ENCODE results near the gene MATK. TPM values are rescaled to one million over a fixed set of nuclear protein-coding genes. Genes with fewer than 3 reads are reported as not detected.

Gene MATK, protein sequence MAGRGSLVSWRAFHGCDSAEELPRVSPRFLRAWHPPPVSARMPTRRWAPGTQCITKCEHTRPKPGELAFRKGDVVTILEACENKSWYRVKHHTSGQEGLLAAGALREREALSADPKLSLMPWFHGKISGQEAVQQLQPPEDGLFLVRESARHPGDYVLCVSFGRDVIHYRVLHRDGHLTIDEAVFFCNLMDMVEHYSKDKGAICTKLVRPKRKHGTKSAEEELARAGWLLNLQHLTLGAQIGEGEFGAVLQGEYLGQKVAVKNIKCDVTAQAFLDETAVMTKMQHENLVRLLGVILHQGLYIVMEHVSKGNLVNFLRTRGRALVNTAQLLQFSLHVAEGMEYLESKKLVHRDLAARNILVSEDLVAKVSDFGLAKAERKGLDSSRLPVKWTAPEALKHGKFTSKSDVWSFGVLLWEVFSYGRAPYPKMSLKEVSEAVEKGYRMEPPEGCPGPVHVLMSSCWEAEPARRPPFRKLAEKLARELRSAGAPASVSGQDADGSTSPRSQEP
- total RNA-seq = 10 to 100 TPM in 1 of 2 donors, 1 to 10 TPM in 1; 7.4 to 27.8 TPM

GRCh38 chr19:3785938-3786824, at the start of gene MATK:
TSS of gene MATK (minus strand) at chr19:3786381. CDS start at chr19:3785135, 1,246 bp downstream.
- H3K27ac Mint-ChIP-seq = no peak within 1 kb of the TSS
- H3K36me3 Mint-ChIP-seq = peaks cover 15 to 24% of the 10 kb centered on the region in 2 donors
- DNase-seq (ENCODE audit: low spot score in 2 of 2) (peak in 1 of 2 donors; percentile 31), ATAC-seq (peak; percentile 61 to 66)
- H3K9me3 Mint-ChIP-seq = peaks cover 5 to 19% of the 10 kb centered on the region in 2 donors

- ATAC-seq (no peak), DNase-seq (ENCODE audit: low spot score in 2 of 2) (no peak)
- no peak overlapping the region for H3K27ac Mint-ChIP-seq
- peaks cover 0 to 4% of the 10 kb centered on the region in 2 donors for H3K9me3 Mint-ChIP-seq
- H3K36me3 Mint-ChIP-seq = peaks cover 0 to 4% of the 10 kb centered on the region in 2 donors
Measured at GRCh38 chr19:3835055-3835435, 48.9 kb upstream of the MATK start.

- ATAC-seq (no peak), DNase-seq (ENCODE audit: low spot score in 2 of 2) (no peak)
- H3K36me3 Mint-ChIP-seq = peaks cover 0 to 4% of the 10 kb centered on the region in 2 donors
- no peak overlapping the region for H3K27ac Mint-ChIP-seq
- peaks cover 0 to 4% of the 10 kb centered on the region in 2 donors for H3K9me3 Mint-ChIP-seq
Measured at GRCh38 chr19:3834349-3835054, 48.3 kb upstream of the MATK start.

DNA sequence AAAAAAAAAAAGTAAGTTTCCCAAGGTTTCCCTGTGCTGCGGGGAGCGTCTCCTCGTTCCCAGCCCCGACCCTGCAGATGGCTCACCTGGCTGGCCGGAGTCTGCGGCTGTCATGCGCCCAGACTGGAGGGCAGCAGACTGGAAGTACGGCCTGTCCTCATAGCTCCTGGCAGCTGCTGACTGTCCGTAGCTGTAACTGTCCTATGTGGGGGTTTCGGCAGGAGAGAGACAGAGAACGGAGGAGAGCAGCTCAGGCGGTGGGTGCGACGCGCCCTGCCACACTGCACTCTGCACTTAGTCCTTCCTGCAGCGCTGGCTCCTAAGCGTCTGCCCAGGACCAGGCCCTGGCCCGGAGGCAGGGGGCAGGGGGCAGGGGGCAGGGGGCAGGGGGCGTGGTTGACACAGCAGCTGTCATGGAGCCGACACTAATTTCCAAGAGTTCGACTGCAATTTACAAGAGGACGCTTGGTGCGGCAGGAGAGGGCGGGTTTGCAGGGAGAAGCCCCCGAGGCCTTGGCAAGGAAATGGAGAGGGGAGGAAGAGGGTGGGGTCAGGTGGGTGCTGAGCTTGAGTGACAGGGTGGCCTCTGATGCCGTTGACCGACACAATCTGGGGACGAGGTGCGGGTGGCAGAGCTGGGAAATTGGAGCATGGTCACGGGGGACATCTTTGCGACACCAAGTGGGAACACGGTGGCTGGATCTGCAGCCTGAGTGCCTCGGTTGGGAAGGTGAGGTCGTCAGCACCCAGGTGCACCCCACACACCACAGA, 47.6 kb upstream of the MATK start:
- H3K36me3 Mint-ChIP-seq = peaks cover 0 to 4% of the 10 kb centered on the region in 2 donors
- no peak for ATAC-seq
- H3K9me3 Mint-ChIP-seq = peaks cover 0 to 4% of the 10 kb centered on the region in 2 donors
- H3K27ac Mint-ChIP-seq = no peak overlapping the region
- no peak for DNase-seq (ENCODE audit: low spot score in 2 of 2)

DNA sequence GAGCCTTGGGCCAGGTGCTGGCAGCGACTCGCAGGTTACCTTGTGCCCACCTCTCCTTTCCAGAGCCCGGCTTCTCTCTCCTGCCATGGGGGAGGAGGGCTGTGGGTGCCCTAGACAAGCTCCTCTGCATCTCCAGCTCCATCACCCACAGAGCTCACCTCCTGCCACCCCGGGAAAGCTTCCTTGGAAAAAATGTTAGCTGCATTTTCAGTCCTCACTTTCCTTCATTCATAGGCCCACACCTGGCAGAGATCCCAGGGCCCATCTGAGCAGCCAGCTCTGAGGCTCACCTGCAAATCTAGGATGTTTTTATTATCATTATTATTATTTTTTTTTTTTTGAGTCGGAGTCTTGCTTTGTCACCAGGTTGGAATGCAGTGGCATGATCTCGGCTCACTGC, 45.8 kb upstream of the MATK start:
- DNase-seq (ENCODE audit: low spot score in 2 of 2) = no peak
- no peak for ATAC-seq
- Mint-ChIP-seq H3K27ac (no peak overlapping the region), H3K9me3 (no peaks in the 10 kb centered on the region), H3K36me3 (no peaks in the 10 kb centered on the region)

- ATAC-seq (no peak), DNase-seq (ENCODE audit: low spot score in 2 of 2) (no peak)
- Mint-ChIP-seq H3K9me3 (no peaks in the 10 kb centered on the region), H3K36me3 (no peaks in the 10 kb centered on the region), H3K27ac (no peak overlapping the region)
Measured at GRCh38 chr19:3831601-3832000, 45.4 kb upstream of the MATK start.

DNA sequence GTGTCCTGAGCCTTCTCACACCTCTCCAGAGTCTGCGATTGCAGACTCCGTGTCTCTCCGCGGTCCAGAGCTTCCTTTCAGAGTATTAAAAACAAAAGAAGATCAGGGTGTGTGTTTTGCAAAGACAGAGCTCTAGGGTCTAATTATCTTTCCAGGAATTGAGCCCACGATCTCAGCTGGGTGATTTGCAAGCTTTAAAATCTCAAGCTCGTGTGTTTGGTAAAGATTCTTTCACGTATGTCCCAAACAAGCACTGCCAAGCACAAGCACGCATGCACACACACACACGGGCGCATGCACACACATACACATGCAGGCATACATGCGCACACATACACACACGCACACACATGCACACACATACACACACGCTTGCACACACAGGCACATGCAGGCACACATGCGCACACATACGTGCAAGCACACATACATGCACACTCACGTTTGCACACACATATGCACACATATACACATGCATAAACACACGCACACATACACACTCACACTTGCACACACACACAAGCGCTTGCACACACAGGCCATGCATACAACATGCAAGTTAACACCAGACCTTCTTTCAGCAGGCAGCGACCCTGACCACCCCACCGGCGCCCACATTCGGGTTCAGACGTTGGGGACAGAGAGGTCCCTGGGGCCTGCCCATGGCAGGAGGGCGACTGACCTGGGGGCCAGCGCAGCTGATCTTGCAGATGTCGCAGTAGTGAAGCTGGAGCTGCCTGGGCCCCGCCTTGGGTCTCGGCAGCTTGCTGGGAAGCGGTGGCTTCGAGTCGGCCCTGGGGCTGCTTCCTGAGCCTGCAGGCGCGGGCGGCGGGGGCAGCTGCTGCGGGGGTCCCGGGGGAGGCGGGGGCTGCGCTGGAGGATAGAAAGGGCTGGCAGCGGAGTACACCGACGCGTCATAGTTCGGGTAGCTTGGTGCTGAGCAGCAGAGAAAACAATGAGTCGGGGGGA, 44.7 kb upstream of the MATK start:
- no peaks in the 10 kb centered on the region for H3K9me3 Mint-ChIP-seq
- ATAC-seq = no peak

GRCh38 chr19:3827306-3827705, 41.1 kb upstream of the MATK start:
- no peak overlapping the region for H3K27ac Mint-ChIP-seq
- DNase-seq (ENCODE audit: low spot score in 2 of 2) = no peak

More for the DNA sequence above, 44.7 kb upstream of the MATK start:
- H3K36me3 Mint-ChIP-seq = no peaks in the 10 kb centered on the region
- H3K27ac Mint-ChIP-seq = no peak overlapping the region
- DNase-seq (ENCODE audit: low spot score in 2 of 2) = no peak

DNA sequence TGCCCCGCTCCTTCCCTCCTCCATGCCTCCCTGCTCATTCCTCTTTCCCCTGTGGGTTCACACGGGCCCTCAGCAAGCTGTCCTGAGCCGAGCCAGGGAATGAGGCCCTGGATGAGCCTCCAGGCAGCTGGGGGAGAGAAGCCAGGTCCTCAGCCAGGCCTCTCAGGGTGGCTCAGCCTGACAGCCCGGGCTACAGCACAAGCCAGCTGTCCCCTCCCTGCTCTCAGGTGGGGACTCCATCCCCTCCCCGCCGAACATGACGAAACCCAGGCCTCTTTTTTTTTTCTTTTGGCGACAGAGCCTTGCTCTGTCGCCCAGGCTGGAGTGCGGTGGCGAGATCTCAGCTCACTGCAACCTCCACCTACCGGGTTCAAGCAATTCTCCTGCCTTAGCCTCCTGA, 40.0 kb upstream of the MATK start:
- ATAC-seq (no peak), DNase-seq (ENCODE audit: low spot score in 2 of 2) (no peak)
- Mint-ChIP-seq H3K27ac (peak overlapping the region in 1 of 2 donors; percentile 44), H3K9me3 (no peaks in the 10 kb centered on the region), H3K36me3 (no peaks in the 10 kb centered on the region)

More at GRCh38 chr19:3827306-3827705, 41.1 kb upstream of the MATK start:
- Mint-ChIP-seq H3K36me3 (no peaks in the 10 kb centered on the region), H3K9me3 (no peaks in the 10 kb centered on the region)
- ATAC-seq = no peak

- Mint-ChIP-seq H3K36me3 (no peaks in the 10 kb centered on the region), H3K9me3 (no peaks in the 10 kb centered on the region), H3K27ac (no peak overlapping the region)
- DNase-seq (ENCODE audit: low spot score in 2 of 2) (no peak), ATAC-seq (no peak)
Measured at GRCh38 chr19:3825286-3825956, 39.2 kb upstream of the MATK start.

DNA sequence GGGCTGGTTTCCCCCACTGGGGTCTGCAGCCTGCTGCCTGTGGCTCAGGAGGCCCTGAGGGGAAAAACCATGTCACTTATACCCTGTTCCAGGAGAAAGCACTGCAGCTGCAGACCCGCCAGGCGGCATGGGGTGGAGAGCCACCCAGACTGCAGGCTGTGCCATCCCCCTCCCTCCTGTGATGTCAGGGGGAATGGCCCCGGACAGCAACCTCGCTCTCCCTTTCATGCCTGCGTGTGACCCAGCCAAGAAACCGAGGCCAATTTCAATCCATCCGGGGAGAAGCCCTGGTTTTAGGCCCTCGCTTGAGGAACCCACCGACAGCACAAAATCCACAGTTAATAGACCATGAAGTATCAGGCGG, 37.2 kb upstream of the MATK start:
- DNase-seq (ENCODE audit: low spot score in 2 of 2) (no peak), ATAC-seq (no peak)
- Mint-ChIP-seq H3K9me3 (no peaks in the 10 kb centered on the region), H3K27ac (no peak overlapping the region), H3K36me3 (no peaks in the 10 kb centered on the region)

DNA sequence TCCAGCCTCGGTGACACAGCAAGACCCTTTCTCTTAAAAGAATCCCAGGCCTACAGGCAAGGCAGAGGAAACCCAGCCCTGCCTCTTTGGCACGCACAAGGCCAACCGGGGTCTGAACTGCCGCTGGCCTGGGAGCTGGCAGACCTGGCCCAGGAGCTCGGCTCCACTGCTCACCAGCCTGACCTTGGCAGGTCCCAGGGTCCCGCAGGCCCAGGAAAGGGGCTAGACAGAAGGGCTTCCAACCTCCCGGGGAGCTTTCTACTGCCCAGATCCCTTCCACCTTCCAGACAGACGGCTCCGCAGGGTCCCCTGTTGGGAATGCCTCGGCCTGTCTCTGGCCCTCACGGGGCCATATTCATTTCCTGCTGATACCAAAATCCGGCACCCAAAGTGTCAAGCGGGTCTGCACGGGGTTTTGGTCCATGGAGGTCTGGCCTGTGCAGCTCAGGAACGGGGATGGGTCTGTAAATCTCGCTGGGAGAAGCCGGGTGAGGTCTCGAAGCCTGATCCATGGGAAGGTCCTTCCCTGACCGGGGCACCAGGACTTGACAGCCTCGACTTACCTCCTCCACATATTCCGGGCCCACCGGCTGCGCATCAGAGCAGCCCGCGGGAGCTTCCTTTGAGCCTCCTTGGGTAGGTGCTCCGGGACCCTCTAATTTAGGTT, 36.6 kb upstream of the MATK start:
- no peaks in the 10 kb centered on the region for H3K9me3 Mint-ChIP-seq
- H3K27ac Mint-ChIP-seq = no peak overlapping the region
- DNase-seq (ENCODE audit: low spot score in 2 of 2) = no peak
- no peaks in the 10 kb centered on the region for H3K36me3 Mint-ChIP-seq
- ATAC-seq = no peak

DNA sequence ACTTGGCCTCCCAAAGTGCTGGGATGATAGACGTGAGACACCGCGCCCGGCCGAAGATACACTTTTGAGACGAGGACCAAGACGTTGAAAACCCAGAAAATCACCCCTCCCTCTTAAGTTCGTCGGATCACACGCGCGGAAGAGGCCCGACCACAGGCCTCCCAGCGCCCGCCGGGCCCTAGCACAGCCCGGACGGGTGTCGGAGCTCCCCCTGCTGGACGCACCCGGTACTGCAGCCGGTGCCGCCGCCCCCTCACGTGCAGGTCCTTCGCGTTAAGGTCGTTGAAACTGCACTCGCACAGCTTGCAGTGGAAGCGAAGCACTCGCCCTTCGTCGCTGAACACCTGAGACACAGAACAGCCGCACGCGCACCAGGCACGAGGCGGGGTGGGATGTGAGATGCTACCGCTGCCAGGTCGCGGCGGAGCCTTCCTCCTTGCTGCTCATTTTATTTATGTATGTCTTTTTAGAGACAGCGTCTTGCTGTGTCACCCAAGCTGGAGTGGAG, 35.7 kb upstream of the MATK start:
- no peaks in the 10 kb centered on the region for H3K9me3 Mint-ChIP-seq
- peak; percentile 88 to 98 for DNase-seq (ENCODE audit: low spot score in 2 of 2)
- H3K36me3 Mint-ChIP-seq = no peaks in the 10 kb centered on the region

DNA sequence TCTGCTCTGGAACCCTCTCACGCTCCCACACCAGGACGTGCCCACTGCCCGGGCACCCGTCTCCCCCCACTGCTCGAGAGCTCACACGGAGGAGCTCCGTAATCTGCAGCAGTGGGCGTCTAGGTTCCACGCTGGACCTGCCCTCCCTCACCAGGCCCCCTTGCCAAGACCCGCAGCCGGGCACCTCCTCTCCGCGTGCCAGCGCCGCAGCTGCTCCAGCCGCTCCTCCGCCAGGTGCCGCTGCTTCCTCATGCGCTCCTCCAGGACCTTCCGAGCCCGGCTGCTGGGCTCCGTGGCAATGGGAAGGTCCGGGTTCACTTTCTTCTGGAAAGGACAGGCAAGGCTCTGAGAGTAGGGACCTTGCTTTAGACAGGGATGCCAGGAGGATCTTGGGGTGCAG, 35.0 kb upstream of the MATK start:
- ATAC-seq (no peak), DNase-seq (ENCODE audit: low spot score in 2 of 2) (no peak)
- Mint-ChIP-seq H3K9me3 (no peaks in the 10 kb centered on the region), H3K36me3 (no peaks in the 10 kb centered on the region), H3K27ac (peak overlapping the region in 1 of 2 donors; percentile 74)

More for the DNA sequence above, 35.7 kb upstream of the MATK start:
- ATAC-seq = peak; percentile 71 to 81
- peak overlapping the region in 1 of 2 donors; percentile 74 for H3K27ac Mint-ChIP-seq

Measured in activated naive CD4-positive, alpha-beta T cell treated with anti-CD3 and anti-CD28 coated beads, Interleukin-2, amount 50 U/mL, for 72 hours (primary cell).